GM12872 (cell line): Measurements from ENCODE around the gene PCSK7.

Experiments used
- TF ChIP-seq, protein P1 (sequence below): IDR thresholded peaks from 3 replicates; pipeline ENCODE4 v1.5.1; 2011; ENCODE audit warnings: low read depth, mild to moderate bottlenecking, low read length, moderate library complexity; ENCODE audit not compliant: insufficient read depth

Gene PCSK7

DNA sequence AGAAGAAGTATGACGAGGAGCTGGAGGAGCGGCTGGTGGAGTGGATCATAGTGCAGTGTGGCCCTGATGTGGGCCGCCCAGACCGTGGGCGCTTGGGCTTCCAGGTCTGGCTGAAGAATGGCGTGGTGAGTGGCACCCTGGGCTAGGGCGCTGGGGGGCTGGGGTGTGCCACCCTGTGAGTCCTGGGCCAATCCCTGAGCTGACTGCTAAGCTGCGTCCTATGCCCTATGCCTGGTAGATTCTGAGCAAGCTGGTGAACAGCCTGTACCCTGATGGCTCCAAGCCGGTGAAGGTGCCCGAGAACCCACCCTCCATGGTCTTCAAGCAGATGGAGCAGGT is 28.8 kb downstream of the PCSK7 start:
- TF ChIP-seq, protein P1, sequence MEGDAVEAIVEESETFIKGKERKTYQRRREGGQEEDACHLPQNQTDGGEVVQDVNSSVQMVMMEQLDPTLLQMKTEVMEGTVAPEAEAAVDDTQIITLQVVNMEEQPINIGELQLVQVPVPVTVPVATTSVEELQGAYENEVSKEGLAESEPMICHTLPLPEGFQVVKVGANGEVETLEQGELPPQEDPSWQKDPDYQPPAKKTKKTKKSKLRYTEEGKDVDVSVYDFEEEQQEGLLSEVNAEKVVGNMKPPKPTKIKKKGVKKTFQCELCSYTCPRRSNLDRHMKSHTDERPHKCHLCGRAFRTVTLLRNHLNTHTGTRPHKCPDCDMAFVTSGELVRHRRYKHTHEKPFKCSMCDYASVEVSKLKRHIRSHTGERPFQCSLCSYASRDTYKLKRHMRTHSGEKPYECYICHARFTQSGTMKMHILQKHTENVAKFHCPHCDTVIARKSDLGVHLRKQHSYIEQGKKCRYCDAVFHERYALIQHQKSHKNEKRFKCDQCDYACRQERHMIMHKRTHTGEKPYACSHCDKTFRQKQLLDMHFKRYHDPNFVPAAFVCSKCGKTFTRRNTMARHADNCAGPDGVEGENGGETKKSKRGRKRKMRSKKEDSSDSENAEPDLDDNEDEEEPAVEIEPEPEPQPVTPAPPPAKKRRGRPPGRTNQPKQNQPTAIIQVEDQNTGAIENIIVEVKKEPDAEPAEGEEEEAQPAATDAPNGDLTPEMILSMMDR, result no peak

DNA sequence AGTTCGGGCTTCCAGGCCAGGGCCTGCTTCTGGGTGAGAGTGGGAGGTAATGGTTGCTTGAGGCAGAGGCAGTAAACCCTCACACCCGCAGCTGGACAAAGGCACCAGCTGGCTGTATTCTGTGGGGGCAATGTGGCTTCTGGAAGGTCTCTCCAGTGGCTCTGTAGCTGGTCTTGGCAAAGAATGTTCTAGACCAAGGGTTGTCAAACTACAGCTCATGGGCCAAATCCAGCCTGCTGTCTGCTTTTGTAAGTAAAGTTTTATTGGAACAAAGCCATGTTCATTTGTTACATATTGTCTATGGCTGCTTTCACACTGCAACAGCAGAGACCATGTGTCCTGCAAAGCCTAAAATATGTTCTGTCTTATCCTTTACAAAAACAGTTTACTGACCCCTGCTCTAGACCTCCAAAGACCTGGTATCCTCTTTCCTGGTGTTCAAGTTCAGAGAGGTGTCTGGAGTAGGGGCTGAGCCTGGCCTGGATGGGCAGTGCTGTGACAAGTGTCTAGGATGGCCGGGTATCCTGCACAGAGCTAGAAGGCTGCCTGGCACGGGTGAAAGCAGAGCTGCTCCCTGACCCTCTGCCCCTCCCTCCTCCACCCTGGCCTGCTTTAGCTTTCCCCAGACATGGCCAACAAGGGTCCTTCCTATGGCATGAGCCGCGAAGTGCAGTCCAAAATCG is 29.3 kb downstream of the PCSK7 start:
- TF ChIP-seq, protein P1, result no peak

DNA sequence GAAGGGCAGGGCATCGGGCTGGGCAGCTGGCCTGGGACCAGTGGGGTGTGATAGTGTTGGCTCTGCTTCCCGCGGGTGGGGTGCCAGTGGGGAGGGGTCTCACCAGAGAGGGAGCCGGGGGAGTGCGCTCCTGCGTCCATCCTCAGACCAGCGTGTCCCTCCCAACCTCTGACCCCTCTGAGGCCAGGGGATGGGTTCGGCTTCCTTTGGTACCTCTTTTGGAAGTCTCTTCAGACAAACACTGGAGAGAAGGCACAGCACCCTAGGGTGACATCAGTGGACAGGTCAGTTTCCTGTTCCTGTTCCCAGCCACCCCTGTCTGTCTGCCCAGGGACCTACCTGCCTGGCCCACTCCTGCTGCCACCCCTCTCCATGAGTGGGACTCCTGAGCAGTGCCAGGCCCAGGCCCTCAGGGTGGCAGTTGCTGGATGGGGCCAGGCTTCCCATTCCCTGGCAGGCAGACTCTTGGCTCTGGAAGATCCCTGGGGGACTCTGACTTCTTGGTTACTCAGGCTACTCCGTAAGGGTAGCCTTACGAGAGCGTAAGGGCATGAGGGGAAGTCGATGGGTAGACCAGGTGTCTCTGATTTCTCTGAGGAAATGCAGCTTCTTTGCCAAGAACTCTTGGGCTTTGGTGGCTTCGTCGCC is 30.1 kb downstream of the PCSK7 start:
- TF ChIP-seq, protein P1, result no peak

DNA sequence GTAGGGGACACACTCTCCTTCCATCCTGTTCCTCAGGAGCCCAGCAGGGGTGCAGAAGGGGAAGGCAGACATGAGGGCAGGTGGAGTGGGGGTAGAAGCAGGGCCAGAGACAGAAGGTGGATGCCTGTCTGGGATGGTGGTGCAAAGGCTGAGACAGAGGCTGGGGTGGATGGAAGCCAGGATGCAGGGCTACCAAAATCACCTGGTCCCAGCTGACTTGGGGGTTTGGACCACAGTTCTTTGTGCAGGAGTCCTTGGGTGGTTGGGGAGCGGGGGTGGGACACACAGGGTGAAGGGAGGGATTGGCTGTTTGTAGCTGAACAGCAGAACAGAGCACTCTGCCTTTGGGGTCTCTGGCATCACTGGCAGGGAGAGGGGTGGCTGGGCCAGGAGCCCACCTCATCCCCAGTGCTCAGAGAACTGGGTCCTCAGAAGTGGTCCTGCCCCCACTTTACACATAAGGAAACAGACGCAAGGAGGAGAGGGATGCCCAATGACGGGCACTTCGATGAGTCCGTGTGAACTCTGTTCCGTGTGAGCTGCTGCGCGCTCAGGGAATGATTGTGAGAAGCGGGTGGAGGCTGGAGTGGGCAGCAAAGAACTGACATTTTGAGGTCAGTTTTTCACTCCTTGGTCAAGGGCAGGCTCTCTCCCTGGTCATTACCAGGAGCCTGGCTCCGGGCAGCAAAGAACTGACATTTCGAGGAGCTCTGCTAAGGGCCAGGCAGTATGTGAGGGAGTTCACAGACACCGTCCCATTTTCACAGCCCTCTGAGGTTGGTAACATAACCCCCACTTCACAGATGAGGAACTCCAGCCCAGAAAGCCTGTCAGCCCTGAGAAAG is 30.8 kb downstream of the PCSK7 start:
- TF ChIP-seq, protein P1, result no peak

DNA sequence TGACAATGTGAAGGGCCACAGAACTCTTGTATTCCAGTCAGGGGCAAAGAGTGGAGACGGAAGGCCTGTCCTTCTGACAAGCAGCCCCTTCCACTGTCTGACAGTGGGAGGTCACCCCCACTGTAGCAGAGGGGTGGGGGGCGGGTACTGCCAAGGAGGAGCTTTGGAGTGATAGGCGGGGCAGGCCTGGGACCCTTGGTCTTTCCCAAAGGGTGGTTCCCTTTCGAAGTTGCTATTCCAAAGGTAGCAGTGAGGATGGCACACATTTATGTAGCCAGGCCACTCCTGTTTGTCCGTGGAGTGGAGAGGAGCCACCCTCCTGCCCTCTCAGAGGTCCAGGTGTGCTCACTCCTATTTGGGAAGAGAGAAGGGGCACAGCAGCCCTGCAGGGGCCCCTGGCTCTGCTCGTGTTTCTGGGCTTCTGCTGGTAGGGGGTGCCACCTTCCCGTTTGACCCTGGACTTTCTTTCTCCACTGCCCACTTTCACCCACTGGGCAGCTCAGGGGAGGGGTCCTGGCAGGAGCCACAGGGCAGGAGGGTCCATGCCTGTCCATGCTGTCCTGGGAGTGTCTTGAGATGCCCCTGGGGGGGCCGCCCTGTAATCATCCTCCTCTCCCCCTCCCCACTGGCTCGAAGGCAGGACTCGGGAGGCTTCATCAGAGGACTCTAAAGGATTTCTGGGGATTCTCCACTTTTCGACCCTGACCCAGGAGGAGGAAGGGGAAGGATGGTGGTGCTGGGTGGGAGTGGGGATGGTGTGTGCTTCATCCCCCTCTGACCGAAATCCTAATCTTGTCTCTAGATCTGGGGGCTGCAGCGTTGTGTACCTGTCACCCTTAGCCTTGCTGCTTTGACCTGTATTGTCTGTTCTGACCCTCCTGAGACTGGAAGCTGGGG is 31.7 kb downstream of the PCSK7 start:
- TF ChIP-seq, protein P1, result no peak

DNA sequence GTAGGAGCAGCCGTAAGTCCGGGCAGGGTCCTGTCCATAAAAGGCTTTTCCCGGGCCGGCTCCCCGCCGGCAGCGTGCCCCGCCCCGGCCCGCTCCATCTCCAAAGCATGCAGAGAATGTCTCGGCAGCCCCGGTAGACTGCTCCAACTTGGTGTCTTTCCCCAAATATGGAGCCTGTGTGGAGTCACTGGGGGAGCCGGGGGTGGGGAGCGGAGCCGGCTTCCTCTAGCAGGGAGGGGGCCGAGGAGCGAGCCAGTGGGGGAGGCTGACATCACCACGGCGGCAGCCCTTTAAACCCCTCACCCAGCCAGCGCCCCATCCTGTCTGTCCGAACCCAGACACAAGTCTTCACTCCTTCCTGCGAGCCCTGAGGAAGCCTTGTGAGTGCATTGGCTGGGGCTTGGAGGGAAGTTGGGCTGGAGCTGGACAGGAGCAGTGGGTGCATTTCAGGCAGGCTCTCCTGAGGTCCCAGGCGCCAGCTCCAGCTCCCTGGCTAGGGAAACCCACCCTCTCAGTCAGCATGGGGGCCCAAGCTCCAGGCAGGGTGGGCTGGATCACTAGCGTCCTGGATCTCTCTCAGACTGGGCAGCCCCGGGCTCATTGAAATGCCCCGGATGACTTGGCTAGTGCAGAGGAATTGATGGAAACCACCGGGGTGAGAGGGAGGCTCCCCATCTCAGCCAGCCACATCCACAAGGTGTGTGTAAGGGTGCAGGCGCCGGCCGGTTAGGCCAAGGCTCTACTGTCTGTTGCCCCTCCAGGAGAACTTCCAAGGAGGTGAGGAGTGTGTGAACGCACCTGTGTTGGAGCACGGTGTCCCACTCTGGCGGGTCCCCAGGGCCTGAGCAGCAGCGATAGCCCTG is 32.6 kb downstream of the PCSK7 start, which contains the start of gene TAGLN:
TAGLN (plus strand) TSS at position 318 of the 863 bp plus-strand sequence. CDS start 3,644 bp downstream, outside the sequence.
- TF ChIP-seq, protein P1, result no peak
